Astrocyte (in vitro differentiated cells and primary cell): ENCODE results near the gene PRKCD. TPM values are rescaled to one million over a fixed set of nuclear protein-coding genes. Genes with fewer than 3 reads are reported as not detected.

ENCODE experiments used
- DNase-seq: peaks from one replicate; pipeline ENCODE4 v3.0.0-alpha.2; 2010; ENCODE audit warnings: low read depth
- FAIRE-seq: peaks from 2 replicates; lab custom pipeline; 2011; peaks lifted over from hg19 to GRCh38; lab: Jason Lieb, UNC
- H2AFZ ChIP-seq: 2 replicates; pipeline ENCODE4 v1.6.0; 2012; ENCODE audit warnings: low read depth, low read length, inconsistent platforms
- H3K27ac ChIP-seq: 2 replicates; pipeline ENCODE4 v1.5.1; 2011; ENCODE audit warnings: low read depth, low read length, inconsistent platforms
- H3K27me3 ChIP-seq: 2 replicates; pipeline ENCODE4 v1.6.0; 2011; ENCODE audit warnings: low read length, inconsistent platforms; ENCODE audit not compliant: insufficient read depth
- H3K36me3 ChIP-seq: 2 replicates; pipeline ENCODE4 v1.5.1; 2011; ENCODE audit warnings: low read length, inconsistent platforms; ENCODE audit not compliant: insufficient read depth
- H3K4me1 ChIP-seq: 2 replicates; pipeline ENCODE4 v1.5.1; 2011; ENCODE audit warnings: low read length, inconsistent platforms; ENCODE audit not compliant: insufficient read depth
- H3K4me2 ChIP-seq: 2 replicates; pipeline ENCODE4 v1.6.0; 2012; ENCODE audit warnings: low read length, inconsistent platforms
- H3K4me3 ChIP-seq: 2 replicates; pipeline ENCODE4 v1.5.1; 2011; ENCODE audit warnings: low read depth, mild to moderate bottlenecking, low read length, inconsistent platforms; ENCODE audit not compliant: insufficient read depth
- H3K79me2 ChIP-seq: 2 replicates; pipeline ENCODE4 v1.6.0; 2012; ENCODE audit warnings: mild to moderate bottlenecking, low read length, inconsistent platforms; ENCODE audit not compliant: insufficient read depth
- H3K9ac ChIP-seq: 2 replicates; pipeline ENCODE4 v1.6.0; 2012; ENCODE audit warnings: mild to moderate bottlenecking, low read length, inconsistent platforms
- H3K9me3 ChIP-seq: 2 replicates; pipeline ENCODE4 v1.5.1; 2012; ENCODE audit warnings: low read depth, mild to moderate bottlenecking, low read length, inconsistent platforms; ENCODE audit not compliant: insufficient read depth
- H4K20me1 ChIP-seq: 2 replicates; pipeline ENCODE4 v1.6.0; 2012; ENCODE audit warnings: low read length, inconsistent platforms; ENCODE audit not compliant: insufficient read depth
- H3K27ac Mint-ChIP-seq: one replicate; pipeline ENCODE4 v1.8.0; 2021; ENCODE audit warnings: mild to moderate bottlenecking, mixed read lengths; ENCODE audit not compliant: unreplicated experiment
- H3K27me3 Mint-ChIP-seq: one replicate; pipeline ENCODE4 v1.8.0; 2021; ENCODE audit warnings: low read depth, mixed read lengths; ENCODE audit not compliant: unreplicated experiment
- H3K36me3 Mint-ChIP-seq: one replicate; pipeline ENCODE4 v1.8.0; 2021; ENCODE audit warnings: low read depth, mixed read lengths; ENCODE audit not compliant: unreplicated experiment
- H3K4me1 Mint-ChIP-seq: one replicate; pipeline ENCODE4 v1.8.0; 2021; ENCODE audit warnings: low read depth, mixed read lengths; ENCODE audit not compliant: unreplicated experiment
- H3K4me3 Mint-ChIP-seq: one replicate; pipeline ENCODE4 v1.8.0; 2021; ENCODE audit warnings: mild to moderate bottlenecking, moderate library complexity, mixed read lengths; ENCODE audit not compliant: unreplicated experiment
- H3K9me3 Mint-ChIP-seq: one replicate; pipeline ENCODE4 v1.8.0; 2021; ENCODE audit warnings: mild to moderate bottlenecking, mixed read lengths; ENCODE audit not compliant: unreplicated experiment
- CTCF ChIP-seq: IDR thresholded peaks from 2 replicates; pipeline ENCODE4 v1.5.1; 2011; ENCODE audit warnings: low read depth, mild to moderate bottlenecking, inconsistent platforms, low read length, moderate library complexity; ENCODE audit not compliant: insufficient read depth
- EZH2 ChIP-seq: IDR thresholded peaks from 2 replicates; pipeline ENCODE4 v1.6.1; 2012; ENCODE audit warnings: mild to moderate bottlenecking, low read length, inconsistent platforms; ENCODE audit not compliant: insufficient read depth
- total RNA-seq: library from RNA; stranded (reverse); gene quantifications from 2 replicates; pipeline ENCODE4 v1.2.1, GENCODE V29; 2021

The PRKCD gene
- total RNA-seq, 1 donor from 2014 or later: 25.4 TPM

DNA sequence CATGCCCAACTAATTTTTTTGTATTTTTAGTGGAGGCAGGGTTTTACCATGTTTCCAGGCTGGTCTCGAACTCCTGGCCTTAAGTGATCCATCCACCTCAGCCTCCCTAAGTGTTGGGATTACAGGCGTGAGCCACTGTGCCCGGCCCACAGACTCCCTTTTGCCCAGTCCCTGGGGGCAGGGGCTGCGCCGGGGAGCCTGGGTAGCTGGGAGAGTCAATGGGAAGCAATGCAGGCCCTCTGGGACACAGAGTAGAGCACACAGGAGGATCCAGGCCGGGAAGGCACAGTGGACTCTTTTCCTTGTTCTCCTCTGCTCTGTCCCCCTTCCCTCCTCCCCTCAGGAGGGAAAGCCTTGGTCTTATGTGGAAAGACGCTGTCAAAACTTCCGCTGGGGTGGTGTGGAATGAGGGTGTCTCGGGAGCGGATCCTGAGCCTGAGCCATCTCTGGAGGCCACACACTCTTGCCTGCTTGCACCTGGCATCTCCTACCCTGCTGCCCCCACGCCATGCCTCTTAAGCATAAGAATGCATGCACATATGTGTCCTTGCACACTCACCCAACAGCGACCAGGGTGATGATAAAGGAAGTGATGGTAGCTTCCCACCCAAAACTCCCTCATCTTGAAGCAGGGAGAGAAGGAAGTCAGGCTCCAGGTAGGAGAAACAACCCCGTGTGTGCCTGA is 11.9 kb upstream of the PRKCD start:
- Mint-ChIP-seq H3K9me3 (no peaks in the 10 kb centered on the region), H3K4me1 (peaks cover 10% of the 10 kb centered on the region), H3K36me3 (no peaks in the 10 kb centered on the region), H3K27me3 (peaks cover 50% of the 10 kb centered on the region), H3K4me3 (no peak overlapping the region), H3K27ac (no peak overlapping the region)
- Histone ChIP-seq H4K20me1 (no peaks in the 10 kb centered on the region), H3K27ac (no peak overlapping the region), H3K4me1 (peaks cover 7% of the 10 kb centered on the region), H3K79me2 (no peaks in the 10 kb centered on the region), H3K4me2 (no peak overlapping the region), H2AFZ (no peak overlapping the region), H3K9me3 (no peaks in the 10 kb centered on the region), H3K9ac (no peak overlapping the region), H3K36me3 (no peaks in the 10 kb centered on the region), H3K27me3 (no peaks in the 10 kb centered on the region), H3K4me3 (no peak overlapping the region)
- DNase-seq (no peak), FAIRE-seq (no peak)
- TF ChIP-seq EZH2 (no peak), CTCF (no peak)

DNA sequence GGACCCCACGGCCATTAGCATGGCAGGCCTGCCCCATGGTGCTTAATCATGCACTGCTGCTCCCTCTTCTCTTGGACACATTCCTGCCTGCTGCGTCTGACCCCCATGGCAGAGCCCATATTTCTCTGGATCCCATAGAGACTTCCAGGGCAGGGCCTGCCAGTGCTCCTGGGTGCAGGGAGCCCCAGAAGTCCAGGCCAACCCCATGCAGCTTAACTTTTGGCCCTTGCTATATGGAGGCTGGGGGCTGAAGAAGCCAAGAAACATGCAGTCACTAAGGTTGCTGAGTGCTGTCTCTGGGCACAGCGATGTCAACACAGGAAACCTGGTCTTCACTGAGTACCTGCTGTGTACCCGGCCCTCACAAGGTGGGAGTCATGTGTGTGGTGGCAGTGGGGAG is 11.3 kb upstream of the PRKCD start:
- Histone ChIP-seq H4K20me1 (no peaks in the 10 kb centered on the region), H3K27ac (no peak overlapping the region), H3K79me2 (no peaks in the 10 kb centered on the region), H3K9me3 (no peaks in the 10 kb centered on the region), H3K9ac (no peak overlapping the region), H3K4me3 (no peak overlapping the region), H2AFZ (no peak overlapping the region), H3K4me1 (peaks cover 7% of the 10 kb centered on the region), H3K36me3 (no peaks in the 10 kb centered on the region), H3K4me2 (no peak overlapping the region), H3K27me3 (no peaks in the 10 kb centered on the region)
- H3K9me3 Mint-ChIP-seq: no peaks in the 10 kb centered on the region
- DNase-seq (no peak), FAIRE-seq (no peak)
- no peak overlapping the region for H3K4me3 Mint-ChIP-seq
- H3K27me3 Mint-ChIP-seq: peaks cover 54% of the 10 kb centered on the region
- H3K36me3 Mint-ChIP-seq: no peaks in the 10 kb centered on the region
- H3K4me1 Mint-ChIP-seq: peaks cover 14% of the 10 kb centered on the region
- TF ChIP-seq EZH2: no peak
- TF ChIP-seq CTCF: no peak
- H3K27ac Mint-ChIP-seq: no peak overlapping the region
